NCI-H446 treated with DMSO at 0.1 percent for 48 hours (cell line): ENCODE results near the gene TATDN2.
"Not testable (repeated sequence)": the region's sequence is repeated elsewhere in the genome, so short reads cannot be mapped to it uniquely, and the experiment has no call there.

Experiments used
- DNase-seq: peaks from one replicate; lab custom pipeline; 2025; lab: John Stamatoyannopoulos, UW

TATDN2 gene

GRCh38 chr3:10289787-10290355, 41.6 kb downstream of the TATDN2 start:
- DNase-seq = no peak

DNA sequence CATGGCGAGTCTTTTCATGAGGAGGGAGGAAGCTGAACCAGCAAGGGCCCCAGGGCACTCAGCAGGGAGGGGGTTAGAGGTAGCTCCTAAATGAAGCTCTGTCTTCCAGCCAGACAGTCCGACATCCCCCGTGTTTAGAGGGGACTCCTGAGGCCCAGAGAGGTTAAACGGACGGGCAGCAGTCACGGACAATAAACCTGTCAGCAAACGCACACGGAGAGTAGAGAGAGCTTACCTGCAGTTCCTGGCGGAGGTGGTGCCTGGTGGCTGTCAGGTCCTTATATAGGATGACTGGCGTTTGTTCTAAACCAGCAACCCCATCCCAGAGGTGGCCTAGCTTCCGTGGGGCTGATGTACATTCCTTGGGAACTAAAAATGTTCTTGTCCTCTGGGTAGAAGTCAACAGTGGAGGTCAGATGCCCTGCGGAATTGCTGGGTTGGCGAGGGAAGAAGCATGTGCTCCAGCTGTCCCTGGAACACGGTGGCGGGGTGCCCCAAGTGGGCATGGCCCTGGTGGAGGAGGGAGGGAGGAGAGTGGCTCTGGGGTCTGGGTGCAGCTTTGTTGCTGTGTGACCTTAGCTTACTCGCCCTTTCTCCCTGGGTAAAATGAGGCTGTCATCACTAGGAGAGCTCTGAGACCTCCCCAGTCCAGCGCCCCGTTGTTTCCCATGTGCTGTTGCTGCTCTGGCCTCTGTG, 42.4 kb downstream of the TATDN2 start:
- no peak for DNase-seq

DNA sequence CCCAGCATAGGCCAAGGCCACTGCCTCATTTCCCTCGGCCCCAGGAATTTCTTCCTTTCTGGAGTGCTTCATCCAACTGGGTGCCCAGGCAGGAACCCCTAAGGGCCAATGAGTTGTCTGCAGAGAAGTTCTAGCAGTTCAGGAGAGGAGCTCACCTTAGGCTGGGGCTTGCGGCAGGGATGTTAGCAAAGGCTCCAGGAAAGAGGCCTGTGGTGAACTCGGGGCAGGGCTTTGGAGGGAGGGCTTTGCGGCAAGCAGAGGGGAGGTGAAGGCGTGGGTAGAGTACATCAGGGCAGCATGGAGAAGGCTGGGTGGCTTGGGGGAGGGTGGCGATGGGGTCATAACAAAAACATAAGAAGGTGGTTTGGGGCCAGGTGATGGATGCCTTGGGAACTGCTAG, 43.4 kb downstream of the TATDN2 start:
- no peak for DNase-seq

- DNase-seq = no peak
Observed at GRCh38 chr3:10292505-10293419, 44.5 kb downstream of the TATDN2 start, which contains the start of gene GHRL. Gene GHRL, minus strand, starts transcription at chr3:10292947. Its CDS starts 2,767 bp downstream, at chr3:10290180.

DNA sequence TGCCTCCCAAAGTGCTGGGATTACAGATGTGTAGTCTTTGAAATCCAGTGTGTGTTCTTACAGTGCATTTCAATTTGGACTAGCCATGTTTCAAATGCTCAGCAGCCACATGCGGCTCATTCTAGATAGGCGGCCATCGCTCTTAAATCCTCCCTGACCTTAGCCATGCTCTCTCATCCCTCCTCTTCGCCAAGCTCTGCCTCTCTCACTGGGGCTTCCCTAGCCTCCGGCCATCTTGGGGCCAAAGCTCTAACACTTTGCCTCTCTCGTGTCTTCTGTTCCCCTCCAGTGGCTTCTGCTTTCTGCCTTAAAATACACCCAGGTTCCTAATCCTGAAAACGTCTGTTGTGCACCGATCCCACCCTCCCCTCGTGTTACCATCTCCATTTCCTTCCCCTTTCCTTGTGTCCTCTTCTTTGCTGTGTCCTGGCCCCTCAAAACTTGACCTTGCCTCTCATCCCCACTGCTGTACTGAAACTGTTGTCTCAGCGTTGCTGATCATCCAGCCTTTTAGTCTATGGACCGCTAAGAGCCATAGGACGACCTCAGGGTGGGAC, 45.8 kb downstream of the TATDN2 start:
- no peak for DNase-seq

- DNase-seq = not testable (repeated sequence)
Observed at GRCh38 chr3:10298064-10298463, 49.8 kb downstream of the TATDN2 start.

GRCh38 chr3:10299175-10299574, 50.9 kb downstream of the TATDN2 start:
- DNase-seq = no peak

GRCh38 chr3:10299679-10300078, 51.4 kb downstream of the TATDN2 start:
- DNase-seq = no peak

- no peak for DNase-seq
Observed at GRCh38 chr3:10300087-10300486, 51.8 kb downstream of the TATDN2 start.

DNA sequence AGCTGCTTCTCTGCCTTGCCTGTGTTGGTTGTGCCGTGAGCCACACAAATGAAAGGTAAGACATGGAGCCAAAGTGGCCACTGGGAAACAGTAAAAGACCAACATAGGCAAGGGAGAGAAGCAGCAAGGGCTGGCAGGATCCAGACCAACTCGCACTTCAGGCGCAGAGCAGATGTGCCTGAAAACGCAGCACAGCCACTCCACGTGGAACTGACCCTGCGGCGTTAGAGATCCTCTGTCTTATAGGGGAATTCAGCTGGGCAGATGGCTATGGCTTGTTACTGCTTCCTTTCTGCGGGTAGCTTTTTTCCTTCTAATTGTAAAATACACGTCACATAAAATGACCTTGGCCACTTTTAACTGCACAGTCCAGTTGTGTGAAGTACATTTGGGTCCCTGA, 54.8 kb downstream of the TATDN2 start:
- DNase-seq = no peak

DNA sequence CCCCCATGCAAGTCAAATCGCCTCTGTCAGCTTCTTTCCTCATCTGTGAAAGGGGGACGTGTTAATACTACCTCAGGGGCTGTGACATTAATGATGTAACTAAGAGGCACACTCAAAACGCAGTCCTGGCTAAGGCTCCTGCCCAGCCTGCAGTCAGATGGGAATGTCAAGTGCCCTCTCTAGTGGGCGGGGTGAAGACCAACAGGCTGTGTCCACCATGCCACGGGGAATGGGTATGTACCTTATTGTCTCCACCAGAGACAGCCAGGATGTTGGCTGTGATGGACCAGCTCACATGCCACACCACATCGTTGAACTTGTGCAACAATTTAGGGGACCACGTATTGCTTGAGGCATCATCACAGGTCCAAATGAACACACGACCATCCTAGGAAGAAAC, 55.5 kb downstream of the TATDN2 start:
- no peak for DNase-seq

DNA sequence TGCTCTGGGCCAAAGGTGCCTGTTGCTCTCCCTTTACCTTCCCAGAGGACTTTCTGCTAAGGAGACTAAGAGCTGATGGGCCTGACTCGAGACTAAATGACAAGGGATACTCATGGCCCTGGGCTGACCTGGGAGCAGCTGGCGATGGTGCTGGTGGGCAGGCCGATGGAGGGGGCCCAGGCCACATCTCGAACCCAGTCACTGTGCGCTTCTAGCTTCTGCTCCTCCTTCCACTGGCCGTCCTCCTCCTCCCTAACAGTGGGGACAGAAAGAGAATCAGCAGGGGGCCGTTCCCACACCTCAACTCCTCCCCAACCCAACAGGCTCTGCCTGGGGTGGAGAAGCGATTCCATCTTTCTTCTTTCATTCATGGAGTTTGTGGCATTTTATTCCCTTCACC, 56.6 kb downstream of the TATDN2 start:
- no peak for DNase-seq

- no peak for DNase-seq
Observed at GRCh38 chr3:10305331-10305902, 57.2 kb downstream of the TATDN2 start.

DNA sequence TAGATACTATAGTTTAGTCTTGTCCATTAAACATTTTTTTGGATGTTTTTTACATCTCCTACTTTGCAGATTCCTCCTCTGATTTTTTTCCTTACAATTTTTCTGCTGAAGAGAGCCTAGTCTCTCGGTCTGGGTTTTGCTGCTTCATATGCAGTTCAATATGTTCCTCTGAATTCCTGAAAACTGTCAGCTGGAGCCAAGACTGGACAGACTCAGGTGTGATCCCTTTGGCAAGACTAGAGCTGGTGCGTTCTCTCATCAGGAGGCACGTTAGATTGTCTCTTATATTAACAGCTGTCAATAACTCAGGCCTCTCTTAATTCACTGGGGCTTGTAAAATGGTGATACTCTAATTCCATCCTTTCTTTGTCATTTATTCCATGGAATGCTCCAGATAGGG, 57.9 kb downstream of the TATDN2 start:
- no peak for DNase-seq

- no peak for DNase-seq
Observed at GRCh38 chr3:10308678-10309077, 60.4 kb downstream of the TATDN2 start.

- DNase-seq = no peak
Observed at GRCh38 chr3:10309736-10310135, 61.5 kb downstream of the TATDN2 start.

GRCh38 chr3:10310578-10310977, 62.3 kb downstream of the TATDN2 start:
- DNase-seq = no peak

- no peak for DNase-seq
Observed at GRCh38 chr3:10311710-10312109, 63.5 kb downstream of the TATDN2 start.

DNA sequence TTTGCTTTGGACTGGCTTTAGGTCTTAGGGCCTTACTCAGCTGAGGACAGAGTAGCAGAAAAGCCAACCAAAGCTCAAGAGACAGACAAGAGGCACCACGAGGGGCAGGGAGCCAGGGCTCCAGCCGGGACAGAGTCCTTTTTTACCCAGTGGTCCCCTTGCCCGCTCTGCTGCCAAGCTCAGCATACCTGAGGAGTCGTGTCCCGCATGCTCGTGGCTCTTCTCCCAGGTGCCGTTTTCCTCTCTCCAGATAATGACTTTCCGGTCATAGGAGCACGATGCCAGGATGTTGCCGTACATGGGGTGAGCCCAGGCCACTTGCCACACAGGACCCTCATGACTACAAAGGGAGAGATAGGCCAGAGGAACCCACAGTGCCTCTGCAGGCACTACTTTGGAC, 64.1 kb downstream of the TATDN2 start:
- DNase-seq = no peak

- DNase-seq = no peak
Observed at GRCh38 chr3:10312861-10313260, 64.6 kb downstream of the TATDN2 start.

DNA sequence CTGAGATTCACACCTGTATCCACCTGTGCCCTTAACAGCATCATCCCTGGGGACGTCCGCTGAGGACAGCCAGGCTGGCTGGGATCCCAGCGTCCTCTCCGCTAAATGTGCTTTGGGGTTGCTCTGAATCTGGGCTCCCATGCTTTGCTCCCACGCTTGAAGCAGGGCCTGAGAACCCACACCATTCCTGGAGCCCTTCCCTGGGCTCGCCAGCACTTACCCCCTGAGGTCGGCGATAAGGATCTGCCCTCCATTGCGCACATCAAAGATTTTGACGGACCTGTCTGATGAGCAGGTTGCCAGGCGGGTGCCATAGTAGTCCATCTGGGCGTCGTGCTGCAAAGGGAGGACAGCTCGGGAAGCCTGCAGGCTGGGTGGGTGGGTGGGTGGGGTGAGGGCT, 66.8 kb downstream of the TATDN2 start:
- DNase-seq = no peak

GRCh38 chr3:10315771-10316344, 67.6 kb downstream of the TATDN2 start:
- no peak for DNase-seq
